Loucy (cell line): ENCODE measurements around the gene ADAM20.

ENCODE experiments used
- H2AFZ ChIP-seq: fragments of 200-600 bp; sonication (generic); 2 replicates; pipeline ENCODE4 v1.6.0; 2016; ENCODE audit warnings: antibody characterized with exemption, mild to moderate bottlenecking, low read length, moderate library complexity
- H3F3A ChIP-seq: fragments of 200-600 bp; 2 replicates; pipeline ENCODE4 v1.6.0; 2016; ENCODE audit warnings: antibody characterized with exemption, low read depth, mild to moderate bottlenecking
- H3K27me3 ChIP-seq: fragments of 200-600 bp; sonication (generic); 2 replicates; pipeline ENCODE4 v1.6.1; 2014; ENCODE audit warnings: low read length, mild to moderate bottlenecking; ENCODE audit not compliant: insufficient read depth, poor library complexity, severe bottlenecking
- H3K36me3 ChIP-seq: fragments of 200-600 bp; sonication (generic); 2 replicates; pipeline ENCODE4 v1.6.1; 2016; ENCODE audit warnings: low read length; ENCODE audit not compliant: insufficient read depth
- H3K4me1 ChIP-seq: fragments of 200-600 bp; sonication (generic); 2 replicates; pipeline ENCODE4 v1.5.1; 2014; ENCODE audit warnings: low read length, mild to moderate bottlenecking; ENCODE audit not compliant: insufficient read depth, poor library complexity, severe bottlenecking
- H3K4me2 ChIP-seq: fragments of 200-600 bp; sonication (generic); 2 replicates; pipeline ENCODE4 v1.6.0; 2014; ENCODE audit warnings: antibody characterized with exemption, low read length, low read depth, mild to moderate bottlenecking; ENCODE audit not compliant: poor library complexity, severe bottlenecking
- H3K4me3 ChIP-seq: fragments of 200-600 bp; sonication (generic); 2 replicates; pipeline ENCODE4 v1.5.1; 2014; ENCODE audit warnings: low read length, mild to moderate bottlenecking, mixed read lengths; ENCODE audit not compliant: poor library complexity, severe bottlenecking
- H3K79me2 ChIP-seq: fragments of 200-600 bp; sonication (generic); 2 replicates; pipeline ENCODE4 v1.6.1; 2014; ENCODE audit warnings: low read length; ENCODE audit not compliant: insufficient read depth
- H3K9ac ChIP-seq: fragments of 200-600 bp; sonication (generic); 2 replicates; pipeline ENCODE4 v1.6.0; 2014; ENCODE audit warnings: mild to moderate bottlenecking, low read depth, low read length, moderate library complexity; ENCODE audit not compliant: poor library complexity, severe bottlenecking
- H3K9me2 ChIP-seq: fragments of 200-600 bp; sonication (generic); replicated peaks from 2 replicates; pipeline ENCODE4 v1.6.1; 2016; ENCODE audit warnings: low read depth, low read length, mixed read lengths
- H3K9me3 ChIP-seq: fragments of 200-600 bp; sonication (generic); 2 replicates; pipeline ENCODE4 v1.6.1; 2014; ENCODE audit warnings: mild to moderate bottlenecking, antibody characterized with exemption, low read length, low read depth; ENCODE audit not compliant: insufficient read depth
- H4K20me1 ChIP-seq: fragments of 200-600 bp; sonication (generic); 2 replicates; pipeline ENCODE4 v1.6.0; 2014; ENCODE audit warnings: antibody characterized with exemption, low read length, mild to moderate bottlenecking; ENCODE audit not compliant: insufficient read depth, poor library complexity, severe bottlenecking
- CTCF ChIP-seq: fragments of 200-600 bp; sonication (generic); conservative IDR thresholded peaks from 2 replicates; pipeline ENCODE4 v1.5.1; 2014; ENCODE audit warnings: mild to moderate bottlenecking, antibody characterized with exemption, low read length
- EZH2phosphoT487 ChIP-seq: fragments of 200-600 bp; IDR thresholded peaks from 2 replicates; pipeline ENCODE4 v1.6.1; 2018; ENCODE audit warnings: antibody characterized with exemption, mild to moderate bottlenecking, moderate library complexity, borderline replicate concordance

Gene ADAM20

GRCh38 chr14:70538087-70538486 lies 3.3 kb upstream of the ADAM20 start:
- H3K27me3 ChIP-seq = no peaks in the 10 kb centered on the region
- no peaks in the 10 kb centered on the region for H3K36me3 ChIP-seq

GRCh38 chr14:70536830-70537229 lies 2.0 kb upstream of the ADAM20 start:
- Histone ChIP-seq H3K79me2 (no peaks in the 10 kb centered on the region), H3K27me3 (no peaks in the 10 kb centered on the region), H2AFZ (no peak overlapping the region), H3K9ac (no peak overlapping the region), H3K9me2 (no peaks in the 10 kb centered on the region), H4K20me1 (no peaks in the 10 kb centered on the region), H3K4me1 (peaks cover 18% of the 10 kb centered on the region), H3K9me3 (peaks cover 8% of the 10 kb centered on the region; the same call in 1 of the 2 replicates), H3F3A (peaks cover 5% of the 10 kb centered on the region; the same call in 1 of the 2 replicates), H3K4me2 (no peak overlapping the region), H3K4me3 (no peak overlapping the region), H3K36me3 (no peaks in the 10 kb centered on the region)
- no peak for TF ChIP-seq EZH2phosphoT487
- no peak for TF ChIP-seq CTCF

More at GRCh38 chr14:70538087-70538486, 3.3 kb upstream of the ADAM20 start:
- Histone ChIP-seq H3K4me2 (no peak overlapping the region), H3K79me2 (no peaks in the 10 kb centered on the region), H2AFZ (no peak overlapping the region), H3K4me3 (no peak overlapping the region), H4K20me1 (no peaks in the 10 kb centered on the region), H3K9me3 (no peaks in the 10 kb centered on the region; the same call in 1 of the 2 replicates), H3K9me2 (no peaks in the 10 kb centered on the region), H3F3A (peaks cover 5% of the 10 kb centered on the region; the same call in 1 of the 2 replicates), H3K4me1 (peaks cover 18% of the 10 kb centered on the region), H3K9ac (no peak overlapping the region)
- TF ChIP-seq EZH2phosphoT487 = no peak
- TF ChIP-seq CTCF = no peak

- no peak overlapping the region for H2AFZ ChIP-seq
- H3K4me2 ChIP-seq = no peak overlapping the region
- no peaks in the 10 kb centered on the region for H3K27me3 ChIP-seq
- no peak for TF ChIP-seq EZH2phosphoT487
- TF ChIP-seq CTCF = no peak
- peaks cover 8% of the 10 kb centered on the region; the same call in 1 of the 2 replicates for H3K9me3 ChIP-seq
- no peaks in the 10 kb centered on the region for H3F3A ChIP-seq
- H4K20me1 ChIP-seq = no peaks in the 10 kb centered on the region
- no peak overlapping the region for H3K9ac ChIP-seq
- peaks cover 15% of the 10 kb centered on the region for H3K4me1 ChIP-seq
- H3K36me3 ChIP-seq = no peaks in the 10 kb centered on the region
- H3K9me2 ChIP-seq = no peaks in the 10 kb centered on the region
- no peak overlapping the region for H3K4me3 ChIP-seq
- H3K79me2 ChIP-seq = no peaks in the 10 kb centered on the region
These were observed 4.4 kb downstream of the ADAM20 start for GRCh38 chr14:70530417-70530816.
